Tibial artery (tissue), 4 donors: Measurements from ENCODE around the gene POTEI.
"Not testable (repeated sequence)": the region's sequence is repeated elsewhere in the genome, so short reads cannot be mapped to it uniquely, and the experiment has no call there.

ENCODE experiments used
- DNase-seq, 2 donors: peaks; one replicate each; pipeline ENCODE4 v3.0.0-alpha.2; 2019
- H3K27ac ChIP-seq, 2 donors: fragments of 200-600 bp; sonication (generic) in 1 of 2; 1 replicate in 1 of 2; 2 replicates in 1 of 2; pipeline ENCODE4 v1.5.1; 2018 to 2019; ENCODE audit warnings: mild to moderate bottlenecking in 1 of 2
- H3K27me3 ChIP-seq, 2 donors: fragments of 200-600 bp; sonication (generic) in 1 of 2; one replicate each; pipeline versions ENCODE4 v1.5.1 to v1.6.0; 2016 to 2019
- H3K36me3 ChIP-seq, 3 donors: fragments of 200-600 bp; sonication (generic) in 2 of 3; one replicate each; pipeline ENCODE4 v1.5.1; 2016 to 2019; ENCODE audit warnings: mild to moderate bottlenecking in 2 of 3
- H3K4me1 ChIP-seq, 4 donors: fragments of 200-600 bp; sonication (generic) in 2 of 4; 1 replicate in 3 of 4; 2 replicates in 1 of 4; pipeline ENCODE4 v1.5.1; 2016 to 2019
- H3K4me3 ChIP-seq, 2 donors: fragments of 200-600 bp; sonication (generic) in 1 of 2; 1 replicate in 1 of 2; 2 replicates in 1 of 2; pipeline ENCODE4 v1.5.1; 2018 to 2019; ENCODE audit warnings: mild to moderate bottlenecking in 2 of 2
- H3K9me3 ChIP-seq, 3 donors: fragments of 200-600 bp; sonication (generic) in 1 of 3; one replicate each; pipeline ENCODE4 v1.5.1; 2016 to 2019
- intact Hi-C: fragments of 100-400 bp; cut with DNase I; formaldehyde crosslinking; loops from one replicate; pipeline ENCODE4 v1.15.0; 2023; ENCODE audit warnings: low total_unique reads

Gene POTEI

DNA sequence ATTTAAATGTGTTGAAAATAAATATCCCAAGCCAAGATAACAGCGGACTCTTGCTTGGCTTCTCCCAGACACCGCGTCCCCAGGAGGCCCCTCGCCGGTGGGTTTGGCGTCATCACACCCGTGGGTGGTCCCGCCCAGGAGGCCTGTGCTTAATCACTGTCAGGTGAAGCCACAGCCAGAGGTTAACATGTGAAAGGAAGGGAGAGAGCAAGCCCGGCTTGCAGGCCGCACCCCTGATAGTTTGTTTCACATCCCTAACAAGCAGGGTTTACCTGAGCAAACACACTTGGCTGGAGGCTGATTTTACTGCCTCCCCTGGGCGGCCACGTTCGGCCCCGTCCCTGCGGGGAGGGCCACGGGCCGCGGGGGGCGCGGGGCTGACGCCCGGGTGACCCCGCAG is 13.3 kb upstream of the POTEI start:
- H3K4me1 ChIP-seq, DNase-seq, H3K27ac ChIP-seq, H3K36me3 ChIP-seq, H3K9me3 ChIP-seq, intact Hi-C loops, H3K27me3 ChIP-seq, H3K4me3 ChIP-seq: not testable (repeated sequence)

DNA sequence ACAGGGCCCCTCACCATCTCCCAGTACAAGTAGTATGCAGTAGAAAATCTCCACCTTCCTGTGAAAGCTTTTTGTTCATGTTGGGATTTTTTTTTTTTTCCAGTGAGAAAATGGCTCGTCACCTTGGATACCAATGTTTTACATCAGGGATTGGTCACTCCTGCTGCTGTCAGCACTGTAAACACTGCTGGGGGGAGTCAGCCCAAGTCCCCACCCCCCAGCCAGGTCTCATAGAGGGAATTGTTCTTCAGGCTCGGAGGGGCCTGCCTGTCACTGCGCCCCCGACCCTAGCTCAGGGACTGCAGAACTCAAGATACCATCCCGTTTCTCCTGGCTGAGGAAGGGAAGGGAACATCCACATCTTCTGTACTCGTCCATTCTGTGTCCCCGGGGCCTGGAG is 11.9 kb upstream of the POTEI start, which contains the start of gene CFC1B:
Gene CFC1B (plus strand): TSS at position 231 of the 400 bp plus-strand sequence. CDS start 263 bp downstream, outside the sequence.
- H3K27ac ChIP-seq, H3K9me3 ChIP-seq, H3K27me3 ChIP-seq, H3K4me1 ChIP-seq, DNase-seq, intact Hi-C loops, H3K36me3 ChIP-seq, H3K4me3 ChIP-seq: not testable (repeated sequence)

DNA sequence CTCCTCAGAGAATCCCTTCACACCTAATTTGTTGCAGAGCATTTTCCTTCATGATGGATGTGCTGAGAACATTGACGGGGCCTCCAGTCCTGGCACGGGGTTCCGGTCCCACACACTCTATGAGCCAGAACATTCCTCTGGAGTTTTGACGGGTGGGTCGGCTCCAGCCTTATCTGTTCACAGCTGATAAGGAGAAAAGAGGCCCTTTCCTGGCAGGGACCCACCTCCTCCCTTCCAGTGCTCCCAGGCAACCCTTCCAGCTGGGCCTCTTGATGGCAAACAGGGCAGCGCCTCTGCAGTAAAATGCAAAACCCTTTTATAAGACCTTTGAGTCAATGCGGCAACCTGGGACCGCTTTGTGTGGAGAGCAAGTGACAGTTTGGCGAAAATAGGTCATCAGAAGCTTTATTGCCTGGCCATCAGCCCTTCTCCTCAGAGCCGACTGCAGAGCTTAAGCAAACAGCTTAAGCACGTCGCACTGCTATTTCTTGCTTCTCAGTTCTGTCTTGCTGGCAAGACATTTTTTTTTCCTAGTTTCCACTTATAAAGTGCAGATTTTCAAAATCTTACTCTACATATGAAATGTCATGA is 9.5 kb upstream of the POTEI start:
- DNase-seq, H3K27me3 ChIP-seq, H3K36me3 ChIP-seq, H3K4me1 ChIP-seq, H3K27ac ChIP-seq, intact Hi-C loops, H3K9me3 ChIP-seq, H3K4me3 ChIP-seq: not testable (repeated sequence)

DNA sequence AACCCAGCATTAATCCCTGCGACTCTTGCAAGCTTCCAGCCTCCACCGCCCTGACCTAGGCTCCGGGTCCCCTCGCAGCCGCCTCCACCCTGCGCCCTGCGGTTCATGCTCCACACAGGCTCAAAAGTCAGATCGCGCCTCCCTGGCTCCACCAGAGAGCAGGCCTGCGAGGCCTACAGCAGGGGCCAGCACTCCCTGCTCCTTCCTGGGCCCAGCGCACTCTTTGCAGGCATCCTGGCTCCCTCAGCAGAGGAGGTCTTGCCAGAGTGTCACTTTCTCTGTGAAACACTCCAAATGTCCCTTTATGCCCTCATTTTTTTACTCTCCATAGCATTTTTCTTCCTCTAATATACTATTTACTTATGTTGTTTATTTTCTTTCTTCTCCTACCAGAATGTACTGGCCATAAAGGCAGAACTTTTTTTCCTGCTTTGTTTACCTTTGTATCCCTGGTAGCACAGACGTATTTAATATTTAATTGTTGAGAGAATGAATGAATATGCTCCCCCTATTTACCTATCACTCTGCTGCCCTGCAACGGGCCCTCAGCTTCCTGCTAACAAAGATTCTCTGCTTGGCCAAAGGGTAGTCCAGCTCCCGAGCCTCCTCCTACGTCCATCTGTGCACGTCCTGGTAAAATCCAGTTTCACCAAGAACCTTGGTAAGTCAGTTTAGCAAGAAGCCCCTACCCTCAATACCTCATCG is 2.8 kb upstream of the POTEI start:
- intact Hi-C loops, result not testable (repeated sequence)

DNA sequence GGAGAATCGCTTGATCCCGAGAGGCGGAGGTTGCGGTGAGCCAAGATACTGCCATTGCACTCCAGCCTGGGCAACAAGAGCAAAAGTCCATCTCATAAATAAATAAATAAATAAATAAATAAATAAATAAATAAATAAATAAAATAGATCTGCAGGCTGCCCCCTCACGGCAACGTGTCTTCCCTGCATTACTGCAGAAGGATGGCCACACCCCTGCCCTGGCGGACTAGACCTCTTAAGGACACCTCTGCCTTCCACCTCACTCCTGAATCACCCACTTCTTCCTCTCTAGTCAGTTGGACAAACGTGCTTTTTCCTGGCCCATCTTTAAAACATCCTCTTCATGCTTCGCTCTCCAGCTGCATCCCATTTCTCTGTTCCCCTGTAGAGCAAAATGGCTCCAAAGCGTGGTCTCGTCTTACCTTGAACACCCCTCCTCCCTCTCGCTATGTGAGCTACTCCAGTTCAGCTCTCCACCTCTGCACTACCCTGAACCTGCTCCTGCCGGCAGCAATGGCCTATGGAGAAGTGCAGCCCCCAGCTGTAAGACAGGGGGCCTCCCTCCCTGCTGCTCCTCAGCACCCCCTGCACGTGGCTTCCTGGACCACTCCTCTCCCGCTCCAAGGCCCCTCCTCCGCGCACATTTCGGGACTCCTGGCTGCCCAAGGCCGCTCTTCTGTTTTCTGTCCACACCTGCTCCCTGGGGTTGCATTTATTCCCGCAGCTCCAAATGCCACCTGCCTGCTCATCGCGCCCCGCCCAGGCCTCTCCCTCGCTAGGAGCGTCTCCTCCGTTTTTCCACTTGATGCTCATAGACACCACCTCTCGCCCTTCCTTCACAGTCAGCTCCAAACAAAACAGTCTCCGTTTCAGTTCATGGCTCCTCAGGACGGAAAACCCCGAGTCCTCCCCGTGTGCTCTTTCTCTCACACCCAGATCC is 1.9 kb upstream of the POTEI start:
- H3K27me3 ChIP-seq, H3K36me3 ChIP-seq, H3K4me3 ChIP-seq, intact Hi-C loops, H3K27ac ChIP-seq, H3K4me1 ChIP-seq, DNase-seq, H3K9me3 ChIP-seq: not testable (repeated sequence)

More for the DNA sequence above, 2.8 kb upstream of the POTEI start:
- H3K27ac ChIP-seq, H3K36me3 ChIP-seq, DNase-seq, H3K4me3 ChIP-seq, H3K27me3 ChIP-seq, H3K4me1 ChIP-seq, H3K9me3 ChIP-seq: not testable (repeated sequence)

DNA sequence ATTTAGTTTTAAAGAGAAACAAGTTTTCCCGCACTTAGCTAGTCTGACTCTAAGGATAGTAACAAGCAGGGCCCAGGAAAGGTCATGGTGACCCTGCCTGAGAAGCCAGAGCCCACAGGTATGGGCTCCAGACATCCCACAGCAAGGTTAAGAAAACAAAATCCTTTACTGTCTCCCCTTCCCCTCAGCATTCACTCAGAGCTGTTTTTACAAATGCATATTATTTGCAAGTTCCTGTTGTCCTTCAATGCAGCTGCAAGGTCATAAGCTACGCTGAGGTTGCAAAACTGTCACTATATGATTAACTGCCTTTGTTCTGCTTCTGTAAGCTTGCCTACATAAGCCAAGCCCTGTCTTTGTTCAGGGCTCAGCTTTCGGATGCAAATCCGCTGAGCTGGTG is 18.1 kb downstream of the POTEI start:
- H3K27ac ChIP-seq, H3K27me3 ChIP-seq, H3K4me3 ChIP-seq, H3K36me3 ChIP-seq, DNase-seq, H3K4me1 ChIP-seq, H3K9me3 ChIP-seq, intact Hi-C loops: not testable (repeated sequence)

DNA sequence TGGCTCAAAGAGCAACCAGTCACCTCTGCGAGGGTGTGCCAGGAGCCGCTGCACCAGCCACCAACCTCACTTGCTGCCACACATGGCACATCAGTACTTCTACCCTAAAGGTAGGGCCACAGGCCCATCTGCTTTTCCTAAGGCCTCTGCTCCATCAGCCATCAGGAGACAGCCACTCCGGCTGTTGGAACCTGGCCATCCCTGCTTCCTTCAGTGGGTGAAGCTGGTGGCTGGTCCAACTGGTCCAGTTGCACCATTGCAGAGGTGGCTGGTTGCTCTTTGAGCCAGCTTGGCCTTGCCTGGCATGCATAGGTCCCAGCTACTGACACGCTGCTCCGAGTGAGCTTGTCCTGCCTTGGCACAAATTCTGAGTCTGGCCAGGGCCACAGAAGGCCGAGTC is 53.7 kb downstream of the POTEI start:
- H3K36me3 ChIP-seq, H3K27ac ChIP-seq, H3K4me1 ChIP-seq, H3K27me3 ChIP-seq, intact Hi-C loops, H3K4me3 ChIP-seq, H3K9me3 ChIP-seq: not testable (repeated sequence)
- DNase-seq, result peak in 1 of 2 donors; percentile 62

DNA sequence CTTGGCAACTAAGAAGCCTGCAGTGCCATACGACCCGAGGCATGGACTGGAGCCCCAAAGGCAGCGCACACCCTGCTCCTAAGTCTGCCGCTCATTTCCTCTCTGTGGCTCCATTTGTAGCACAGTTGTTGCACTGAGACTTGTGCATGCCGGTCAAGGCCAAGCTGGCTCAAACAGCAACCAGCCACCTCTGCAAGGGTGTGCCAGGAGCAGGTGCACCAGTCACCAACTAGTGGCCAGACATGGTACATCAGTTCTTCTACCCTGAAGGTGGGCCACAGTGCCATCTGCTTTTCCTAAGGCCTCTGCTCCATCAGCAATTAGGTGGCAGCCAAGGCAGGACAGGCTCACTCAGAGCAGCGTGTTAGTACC is 54.4 kb downstream of the POTEI start:
- H3K27me3 ChIP-seq, H3K36me3 ChIP-seq, DNase-seq, H3K27ac ChIP-seq, H3K4me3 ChIP-seq, H3K9me3 ChIP-seq, intact Hi-C loops, H3K4me1 ChIP-seq: not testable (repeated sequence)

DNA sequence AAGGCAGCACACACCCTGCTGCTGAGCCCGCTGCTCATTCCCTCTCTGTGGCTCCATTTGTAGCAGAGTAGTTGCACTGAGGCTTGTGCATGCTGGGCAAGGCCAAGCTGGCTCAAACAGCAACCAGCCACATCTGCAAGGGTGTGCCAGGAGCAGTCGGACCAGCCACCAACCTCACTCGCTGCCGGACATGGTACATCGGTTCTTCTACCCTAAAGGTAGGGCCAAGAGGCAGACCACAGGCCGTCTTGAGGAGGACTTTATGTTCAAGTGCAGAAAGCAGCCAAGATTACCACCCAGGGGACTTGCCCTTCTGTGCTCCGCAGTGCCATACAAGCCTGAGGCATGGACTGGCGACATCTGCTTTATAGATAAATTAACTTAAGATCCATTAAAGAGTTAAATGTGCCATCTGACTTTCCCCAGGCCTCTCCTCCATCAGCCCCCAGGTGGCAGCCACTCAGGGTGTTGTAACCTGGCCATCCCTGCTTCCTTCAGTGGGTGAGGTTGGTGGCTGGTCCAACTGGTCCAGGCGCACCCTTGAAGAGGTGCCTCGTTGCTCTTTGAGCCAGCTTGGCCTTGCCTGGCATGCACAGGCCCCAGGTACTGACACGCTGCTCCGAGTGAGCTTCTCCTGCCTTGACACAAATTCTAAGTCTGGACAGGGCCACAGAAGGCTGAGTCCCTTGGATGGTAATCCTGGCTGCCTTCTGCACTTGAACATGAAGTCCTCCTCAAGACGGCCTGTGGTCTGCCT is 55.0 kb downstream of the POTEI start:
- intact Hi-C loops, H3K27me3 ChIP-seq, H3K9me3 ChIP-seq, H3K36me3 ChIP-seq, H3K27ac ChIP-seq, H3K4me1 ChIP-seq, H3K4me3 ChIP-seq: not testable (repeated sequence)
- DNase-seq, result peak in 1 of 2 donors; percentile 37

DNA sequence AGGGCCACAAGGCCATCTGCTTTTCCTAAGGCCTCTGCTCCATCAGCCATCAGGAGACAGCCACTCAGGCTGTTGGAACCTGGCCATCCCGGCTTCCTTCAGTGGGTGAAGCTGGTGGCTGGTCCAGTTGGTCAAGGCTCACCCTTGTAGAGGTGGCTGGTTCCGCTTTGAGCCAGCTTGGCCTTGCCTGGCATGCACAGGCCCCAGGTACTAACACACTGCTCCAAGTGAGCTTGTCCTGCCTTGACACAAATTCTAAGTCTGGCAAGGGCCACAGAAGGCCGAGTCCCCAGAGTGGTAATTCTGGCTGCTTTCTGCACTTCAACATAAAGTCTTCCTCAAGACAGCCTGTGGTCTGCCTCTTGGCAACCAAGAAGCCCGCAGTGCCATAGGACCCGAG is 56.2 kb downstream of the POTEI start:
- H3K27ac ChIP-seq, H3K36me3 ChIP-seq, intact Hi-C loops, H3K4me1 ChIP-seq, H3K4me3 ChIP-seq, H3K27me3 ChIP-seq, H3K9me3 ChIP-seq: not testable (repeated sequence)
- DNase-seq, result peak in 1 of 2 donors; percentile 40

DNA sequence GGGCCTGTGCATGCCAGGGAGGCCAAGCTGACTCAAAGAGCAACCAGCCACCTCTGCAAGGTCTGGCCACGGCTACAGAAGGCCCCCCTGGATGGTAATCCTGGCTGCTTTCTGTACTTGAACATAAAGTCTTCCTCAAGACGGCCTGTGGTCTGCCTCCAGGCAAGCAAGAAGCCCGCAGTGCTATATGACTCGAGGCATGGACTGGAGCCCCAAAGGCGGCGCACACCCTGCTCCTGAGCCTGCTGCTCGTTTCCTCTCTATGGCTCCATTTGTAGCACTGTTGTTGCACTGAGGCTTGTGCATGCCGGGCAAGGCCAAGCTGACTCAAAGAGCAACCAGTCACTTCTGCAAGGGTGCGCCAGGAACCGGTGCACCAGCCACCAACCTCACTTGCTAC is 57.3 kb downstream of the POTEI start:
- H3K4me3 ChIP-seq, H3K4me1 ChIP-seq, intact Hi-C loops, H3K9me3 ChIP-seq, H3K36me3 ChIP-seq, H3K27me3 ChIP-seq, H3K27ac ChIP-seq: not testable (repeated sequence)
- DNase-seq, result peak in 1 of 2 donors; percentile 25

DNA sequence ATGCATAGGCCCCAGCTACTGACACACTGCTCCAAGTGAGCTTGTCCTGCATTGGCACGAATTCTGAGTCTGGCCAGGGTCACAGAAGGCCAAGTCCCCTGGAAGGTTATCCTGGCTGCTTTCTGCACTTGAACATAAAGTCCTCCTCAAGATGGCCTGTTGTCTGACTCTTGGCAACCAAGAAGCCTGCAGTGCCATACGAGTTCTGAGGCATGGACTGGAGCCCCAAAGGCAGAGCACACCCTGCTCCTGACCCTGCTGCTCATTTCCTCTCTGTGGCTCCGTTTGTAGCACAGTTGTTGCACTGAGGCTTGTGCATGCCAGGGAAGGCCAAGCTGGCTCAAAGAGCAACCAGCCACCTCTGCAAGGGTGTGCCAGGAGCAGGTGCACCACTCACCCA is 57.9 kb downstream of the POTEI start:
- H3K27ac ChIP-seq, H3K36me3 ChIP-seq, H3K27me3 ChIP-seq, H3K9me3 ChIP-seq, H3K4me3 ChIP-seq, intact Hi-C loops, H3K4me1 ChIP-seq: not testable (repeated sequence)
- peak in 1 of 2 donors; percentile 20 for DNase-seq

DNA sequence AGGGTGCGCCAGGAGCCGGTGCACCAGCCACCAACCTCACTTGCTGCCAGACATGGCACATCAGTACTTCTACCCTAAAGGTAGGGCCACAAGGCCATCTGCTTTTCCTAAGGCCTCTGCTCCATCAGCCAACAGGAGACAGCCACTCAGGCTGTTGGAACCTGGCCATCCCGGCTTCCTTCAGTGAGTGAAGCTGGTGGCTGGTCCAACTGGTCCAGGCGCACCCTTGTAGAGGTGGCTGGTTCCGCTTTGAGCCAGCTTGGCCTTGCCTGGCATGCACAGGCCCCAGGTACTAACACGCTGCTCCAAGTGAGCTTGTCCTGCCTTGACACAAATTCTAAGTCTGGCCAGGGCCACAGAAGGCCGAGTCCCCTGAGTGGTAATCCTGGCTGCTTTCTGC is 58.8 kb downstream of the POTEI start:
- H3K4me3 ChIP-seq, H3K27ac ChIP-seq, intact Hi-C loops, H3K27me3 ChIP-seq, H3K4me1 ChIP-seq, H3K9me3 ChIP-seq, H3K36me3 ChIP-seq: not testable (repeated sequence)
- DNase-seq, result peak in 1 of 2 donors; percentile 17
